ENCODE results near the gene MAPRE3.
A peak's percentile ranks its signal among the peaks of the same experiment; 100 is the strongest.

MAPRE3 gene

GRCh38 chr2:26951236-26951635, 19.2 kb upstream of the MAPRE3 start:
- no peak for DNase-seq

DNA sequence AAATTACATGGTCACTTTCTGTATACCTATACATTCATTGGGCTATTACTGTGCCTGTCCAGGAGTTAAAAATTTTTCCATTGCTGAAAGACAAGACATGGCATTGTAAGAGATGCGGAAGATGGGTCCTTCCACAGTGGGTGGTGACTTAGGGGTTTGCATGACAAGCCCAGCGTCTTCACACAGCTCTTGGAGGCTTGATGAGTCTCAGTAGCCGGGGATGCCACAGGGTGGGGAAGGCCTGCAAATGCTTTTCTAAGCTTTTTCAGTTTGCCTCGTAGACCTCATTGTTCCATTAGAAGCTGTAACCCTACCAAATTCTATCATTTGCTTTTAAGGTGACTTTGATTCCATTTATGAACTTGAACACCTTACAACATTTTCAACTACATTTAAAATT, 18.1 kb upstream of the MAPRE3 start:
- no peak for DNase-seq

- no peak for DNase-seq
Observed at GRCh38 chr2:26954135-26954534, 16.3 kb upstream of the MAPRE3 start.

- no peak for DNase-seq
Observed at GRCh38 chr2:26957041-26957440, 13.4 kb upstream of the MAPRE3 start.

DNA sequence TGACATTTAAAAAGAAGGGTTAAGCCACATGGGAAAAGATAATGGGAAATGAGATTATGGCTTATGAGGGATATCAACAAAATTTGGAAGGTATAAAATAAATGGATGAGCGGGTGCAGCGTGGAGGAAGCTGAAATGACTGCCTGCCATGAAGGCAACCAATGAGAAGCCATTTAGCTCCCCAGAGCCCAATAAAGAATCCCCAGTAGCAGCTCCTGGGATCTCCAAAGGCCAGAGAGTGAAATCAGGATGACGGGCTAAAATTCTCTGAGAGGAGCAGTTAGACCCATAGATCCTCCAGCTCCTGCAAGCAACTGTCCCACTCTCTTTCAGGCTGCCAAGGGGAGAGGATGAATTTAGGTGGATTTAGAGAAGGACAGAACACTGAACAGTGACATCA, 12.9 kb upstream of the MAPRE3 start:
- no peak for DNase-seq

DNA sequence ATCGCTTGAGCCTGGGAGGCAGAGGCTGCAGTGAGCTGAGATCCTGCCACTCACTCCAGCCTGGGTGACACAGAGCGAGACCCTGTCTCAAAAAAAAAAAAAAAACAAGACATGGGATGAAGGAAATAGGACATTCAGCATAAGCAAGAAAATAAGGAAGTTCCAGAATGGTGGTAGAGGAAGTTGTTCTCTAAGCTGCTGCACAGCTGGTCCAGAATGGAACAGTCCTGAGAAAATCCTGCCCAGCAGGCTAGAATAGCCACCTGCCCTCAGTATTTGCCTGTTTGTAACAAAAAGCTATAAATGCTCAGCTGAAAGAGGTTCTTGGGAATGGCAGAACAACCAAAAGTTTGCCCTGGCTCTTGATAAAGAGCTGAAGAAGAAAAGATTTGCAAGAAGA, 11.1 kb upstream of the MAPRE3 start:
- no peak for DNase-seq

- DNase-seq = no peak
Observed at GRCh38 chr2:26964446-26965130, 5.8 kb upstream of the MAPRE3 start.

GRCh38 chr2:26968001-26968400, 2.4 kb upstream of the MAPRE3 start:
- no peak for DNase-seq

DNA sequence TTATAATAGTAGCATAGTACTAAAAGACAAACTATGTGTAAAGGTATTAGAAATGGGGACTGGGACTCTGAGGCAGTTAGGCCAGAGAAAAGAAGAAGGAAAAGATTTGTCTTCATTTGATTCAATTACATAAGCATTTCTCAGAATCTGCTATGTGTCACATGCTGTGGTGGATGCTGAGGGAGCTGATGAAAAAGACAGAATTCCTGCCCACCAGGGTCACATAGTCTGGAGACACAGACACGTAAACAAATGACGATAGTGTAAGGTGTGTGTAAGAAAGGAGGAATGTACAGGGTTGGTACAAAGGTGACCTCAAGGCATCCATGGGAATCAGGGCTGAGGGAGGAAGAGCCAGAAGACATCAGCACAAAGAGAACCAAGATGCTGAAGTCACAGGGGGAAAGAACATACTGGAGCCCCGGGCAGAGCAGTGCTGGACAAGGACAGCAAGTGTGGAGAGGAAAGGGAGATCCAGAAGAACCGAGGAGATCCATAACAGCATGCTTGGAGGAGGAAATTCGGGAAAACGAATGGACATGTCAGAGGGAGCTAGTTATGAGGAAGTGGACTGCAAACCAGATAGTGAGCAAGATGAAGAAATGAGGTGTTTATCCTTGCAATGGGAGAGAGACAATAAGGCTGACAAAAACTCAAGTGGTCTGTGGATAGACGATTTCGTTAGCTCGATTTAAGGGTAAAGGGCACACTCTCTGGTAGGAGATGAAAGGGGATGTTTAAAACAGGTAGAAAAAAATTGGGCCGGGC, 1.2 kb upstream of the MAPRE3 start:
- no peak for DNase-seq

GRCh38 chr2:26970928-26971627, 641 bp downstream of the MAPRE3 start:
- DNase-seq = no peak

GRCh38 chr2:26971911-26972786, 1.7 kb downstream of the MAPRE3 start:
- no peak for DNase-seq

- no peak for DNase-seq
Observed at GRCh38 chr2:26974352-26974751, 3.9 kb downstream of the MAPRE3 start.

DNA sequence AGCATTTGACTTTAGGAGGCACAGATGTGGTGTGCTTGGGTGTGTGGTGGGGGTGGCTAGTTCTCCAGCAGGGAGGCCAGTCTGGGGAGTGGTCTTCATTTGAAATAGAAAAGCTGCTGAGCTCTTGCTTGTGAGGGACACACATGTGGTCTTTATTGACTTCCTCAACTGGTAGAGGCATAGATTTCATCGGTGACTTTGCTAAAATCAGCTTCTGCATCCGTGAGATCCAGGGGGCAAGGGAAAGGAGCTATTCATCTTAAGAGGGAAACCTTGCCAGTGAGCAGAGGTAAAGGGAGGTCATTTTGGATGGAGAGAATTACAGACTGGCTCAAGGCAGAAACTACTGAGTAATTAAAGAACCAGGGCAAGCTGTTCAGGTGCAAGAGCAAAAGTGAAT, 4.7 kb downstream of the MAPRE3 start:
- DNase-seq = no peak

DNA sequence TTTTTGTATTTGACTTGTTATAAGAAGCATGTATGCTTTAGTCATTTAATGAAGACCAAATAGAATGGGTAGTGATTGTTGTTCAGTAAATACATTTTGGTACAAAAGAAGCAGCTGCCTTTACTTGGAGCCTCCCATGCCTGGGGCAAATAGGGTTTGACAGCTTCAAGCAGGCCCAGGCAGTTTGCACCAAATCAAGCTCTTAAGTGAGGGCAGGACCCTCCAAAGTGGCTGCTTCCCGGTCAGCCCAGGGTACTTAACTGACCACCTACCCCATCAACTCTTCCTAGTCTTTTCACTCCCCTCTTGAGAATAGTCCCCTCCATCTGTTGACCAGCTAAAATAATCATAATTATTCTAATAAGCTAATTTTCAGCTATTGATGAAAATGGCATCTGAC, 5.2 kb downstream of the MAPRE3 start:
- no peak for DNase-seq

- DNase-seq = no peak
Observed at GRCh38 chr2:26976237-26976636, 5.8 kb downstream of the MAPRE3 start.

- DNase-seq = no peak
Observed at GRCh38 chr2:26977012-26977411, 6.6 kb downstream of the MAPRE3 start.

- no peak for DNase-seq
Observed at GRCh38 chr2:26978061-26978596, 7.7 kb downstream of the MAPRE3 start.

GRCh38 chr2:26979741-26980140, 9.3 kb downstream of the MAPRE3 start:
- no peak for DNase-seq

- no peak for DNase-seq
Observed at GRCh38 chr2:26980971-26981370, 10.5 kb downstream of the MAPRE3 start.

- peak; percentile 37 for DNase-seq
Observed at GRCh38 chr2:26982102-26982742, 11.8 kb downstream of the MAPRE3 start.

DNA sequence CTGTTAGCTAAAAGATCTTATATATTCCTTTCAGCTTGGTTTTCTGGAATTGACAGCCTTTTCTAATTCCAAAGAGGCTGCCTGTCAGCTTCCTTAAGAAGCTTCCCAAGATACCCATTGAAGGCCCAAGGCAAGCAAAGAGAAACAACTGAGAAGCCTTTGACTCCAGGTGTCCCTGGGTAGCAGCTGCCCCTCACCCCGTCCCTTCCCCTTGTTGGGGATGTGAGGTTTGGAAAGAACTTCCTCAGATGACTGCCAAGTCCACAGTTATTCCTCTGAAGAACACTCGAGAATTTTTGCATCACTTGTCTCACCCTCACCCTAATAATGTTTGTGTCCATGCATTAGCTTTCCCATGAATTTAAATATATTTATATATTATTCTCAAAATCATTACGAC, 13.3 kb downstream of the MAPRE3 start:
- no peak for DNase-seq

GRCh38 chr2:26985807-26986206, 15.4 kb downstream of the MAPRE3 start:
- no peak for DNase-seq

Measured in 8988T (cell line).